Measurements from ENCODE around the gene SH3TC2.

DNA sequence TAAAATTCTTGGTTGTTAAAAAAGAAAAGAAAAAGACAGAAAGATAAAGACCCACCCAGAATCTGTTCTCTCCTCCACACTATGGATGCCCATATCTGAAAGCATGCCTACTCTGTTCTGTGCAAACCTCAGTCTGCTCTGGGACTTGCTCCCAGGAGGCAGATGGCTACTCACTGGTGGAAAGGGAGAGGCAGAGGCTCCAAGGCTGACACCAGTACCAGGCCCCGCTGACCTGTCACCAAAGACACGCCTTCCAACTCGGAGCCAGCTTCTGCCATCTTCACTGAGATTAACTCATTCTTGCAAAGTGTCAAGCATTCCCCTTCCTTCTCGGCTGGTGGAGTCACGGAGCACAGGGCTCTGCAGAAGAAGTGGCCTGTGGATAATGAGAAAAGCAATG lies 21.6 kb downstream of the SH3TC2 start:
- TF ChIP-seq MYC (IDR thresholded peaks at IDR 0.05; ENCODE audit: low read depth, low read length), result no peak
- TF ChIP-seq, protein P1, sequence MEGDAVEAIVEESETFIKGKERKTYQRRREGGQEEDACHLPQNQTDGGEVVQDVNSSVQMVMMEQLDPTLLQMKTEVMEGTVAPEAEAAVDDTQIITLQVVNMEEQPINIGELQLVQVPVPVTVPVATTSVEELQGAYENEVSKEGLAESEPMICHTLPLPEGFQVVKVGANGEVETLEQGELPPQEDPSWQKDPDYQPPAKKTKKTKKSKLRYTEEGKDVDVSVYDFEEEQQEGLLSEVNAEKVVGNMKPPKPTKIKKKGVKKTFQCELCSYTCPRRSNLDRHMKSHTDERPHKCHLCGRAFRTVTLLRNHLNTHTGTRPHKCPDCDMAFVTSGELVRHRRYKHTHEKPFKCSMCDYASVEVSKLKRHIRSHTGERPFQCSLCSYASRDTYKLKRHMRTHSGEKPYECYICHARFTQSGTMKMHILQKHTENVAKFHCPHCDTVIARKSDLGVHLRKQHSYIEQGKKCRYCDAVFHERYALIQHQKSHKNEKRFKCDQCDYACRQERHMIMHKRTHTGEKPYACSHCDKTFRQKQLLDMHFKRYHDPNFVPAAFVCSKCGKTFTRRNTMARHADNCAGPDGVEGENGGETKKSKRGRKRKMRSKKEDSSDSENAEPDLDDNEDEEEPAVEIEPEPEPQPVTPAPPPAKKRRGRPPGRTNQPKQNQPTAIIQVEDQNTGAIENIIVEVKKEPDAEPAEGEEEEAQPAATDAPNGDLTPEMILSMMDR (IDR thresholded peaks at IDR 0.05; ENCODE audit: low read depth, low read length), result no peak
